ENCODE data around the gene FAM24A. TPM values are rescaled to one million over a fixed set of nuclear protein-coding genes. Genes with fewer than 3 reads are reported as not detected.

The FAM24A gene
- polyA plus RNA-seq, 1 donor from 2014 or later, result not detected

DNA sequence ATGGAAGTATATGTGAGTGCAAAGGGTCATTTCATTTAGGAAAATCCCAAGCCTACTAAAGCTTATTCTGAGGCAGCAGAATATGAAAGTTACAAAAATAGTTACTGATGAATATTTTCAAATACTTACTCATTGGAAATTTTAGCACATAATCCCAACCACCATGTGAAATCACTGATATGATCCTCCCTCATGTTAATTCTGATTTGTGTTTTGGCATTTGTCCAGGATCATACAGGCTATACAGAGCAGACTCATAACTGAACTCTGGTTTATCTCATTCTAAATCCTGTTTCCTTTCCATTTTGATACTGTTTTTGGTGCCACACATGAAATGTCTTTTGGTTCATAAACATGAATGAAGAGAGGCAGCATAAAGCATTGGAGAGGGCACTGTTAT lies 27.6 kb upstream of the FAM24A start:
- Histone ChIP-seq H3K9ac (ENCODE audit: low read length) (no peak overlapping the region), H3K4me3 (ENCODE audit: low read length) (no peak overlapping the region), H3F3A (ENCODE audit: insufficient read depth, low read length, poor library complexity, severe bottlenecking) (no peaks in the 10 kb centered on the region), H3K79me2 (replicated peaks; ENCODE audit: insufficient read depth, low read length) (no peaks in the 10 kb centered on the region), H2AFZ (ENCODE audit: low read depth, low read length) (no peak overlapping the region), H3K9me3 (ENCODE audit: low read length) (no peaks in the 10 kb centered on the region), H3K27me3 (ENCODE audit: insufficient read depth, low read depth, low read length) (no peaks in the 10 kb centered on the region), H3K9me2 (ENCODE audit: insufficient read depth, low read length) (no peaks in the 10 kb centered on the region), H3K4me2 (ENCODE audit: low read length) (no peak overlapping the region), H3K36me3 (ENCODE audit: insufficient read depth, low read length) (no peaks in the 10 kb centered on the region), H4K20me1 (ENCODE audit: insufficient read depth) (no peaks in the 10 kb centered on the region), H3K27ac (ENCODE audit: low read length) (no peak overlapping the region)
- TF ChIP-seq CTCF (IDR thresholded peaks at IDR 0.05; ENCODE audit: poor library complexity, severe bottlenecking) (no peak), TAF1 (IDR thresholded peaks at IDR 0.05; ENCODE audit: low read depth) (no peak), EP300 (conservative IDR thresholded peaks at IDR 0.05; ENCODE audit: poor library complexity, severe bottlenecking) (no peak), SMC3 (conservative IDR thresholded peaks at IDR 0.05; ENCODE audit: poor library complexity) (no peak), EZH2 (IDR thresholded peaks at IDR 0.05; ENCODE audit: borderline replicate concordance, insufficient read depth, low read length, poor library complexity, severe bottlenecking) (no peak), RAD21 (conservative IDR thresholded peaks at IDR 0.05) (no peak), MXI1 (conservative IDR thresholded peaks at IDR 0.05; ENCODE audit: poor library complexity, severe bottlenecking) (no peak), POLR2AphosphoS5 (IDR thresholded peaks at IDR 0.05) (no peak), REST (IDR thresholded peaks at IDR 0.05; ENCODE audit: borderline replicate concordance) (no peak)

GRCh38 chr10:122884166-122884565 lies 26.2 kb upstream of the FAM24A start:
- Histone ChIP-seq H2AFZ (ENCODE audit: low read depth, low read length) (no peak overlapping the region), H3K9me2 (ENCODE audit: insufficient read depth, low read length) (no peaks in the 10 kb centered on the region), H3K4me3 (ENCODE audit: low read length) (no peak overlapping the region), H3K27ac (ENCODE audit: low read length) (no peak overlapping the region), H3K4me2 (ENCODE audit: low read length) (no peak overlapping the region), H3K9me3 (ENCODE audit: low read length) (no peaks in the 10 kb centered on the region), H3K27me3 (ENCODE audit: insufficient read depth, low read depth, low read length) (no peaks in the 10 kb centered on the region), H4K20me1 (ENCODE audit: insufficient read depth) (no peaks in the 10 kb centered on the region), H3K79me2 (replicated peaks; ENCODE audit: insufficient read depth, low read length) (no peaks in the 10 kb centered on the region), H3F3A (ENCODE audit: insufficient read depth, low read length, poor library complexity, severe bottlenecking) (no peaks in the 10 kb centered on the region), H3K9ac (ENCODE audit: low read length) (no peak overlapping the region), H3K36me3 (ENCODE audit: insufficient read depth, low read length) (no peaks in the 10 kb centered on the region)
- TF ChIP-seq POLR2AphosphoS5 (IDR thresholded peaks at IDR 0.05) (no peak), EP300 (conservative IDR thresholded peaks at IDR 0.05; ENCODE audit: poor library complexity, severe bottlenecking) (no peak), RAD21 (conservative IDR thresholded peaks at IDR 0.05) (no peak), MXI1 (conservative IDR thresholded peaks at IDR 0.05; ENCODE audit: poor library complexity, severe bottlenecking) (no peak), SMC3 (conservative IDR thresholded peaks at IDR 0.05; ENCODE audit: poor library complexity) (no peak), REST (IDR thresholded peaks at IDR 0.05; ENCODE audit: borderline replicate concordance) (no peak), TAF1 (IDR thresholded peaks at IDR 0.05; ENCODE audit: low read depth) (no peak), EZH2 (IDR thresholded peaks at IDR 0.05; ENCODE audit: borderline replicate concordance, insufficient read depth, low read length, poor library complexity, severe bottlenecking) (no peak), CTCF (IDR thresholded peaks at IDR 0.05; ENCODE audit: poor library complexity, severe bottlenecking) (no peak)

All from neural cell (in vitro differentiated cells).